ENCODE results near the gene STARD3.
A peak's percentile ranks its signal among the peaks of the same experiment; 100 is the strongest.
"Not testable (repeated sequence)": the region's sequence is repeated elsewhere in the genome, so short reads cannot be mapped to it uniquely, and the experiment has no call there.

STARD3 gene

DNA sequence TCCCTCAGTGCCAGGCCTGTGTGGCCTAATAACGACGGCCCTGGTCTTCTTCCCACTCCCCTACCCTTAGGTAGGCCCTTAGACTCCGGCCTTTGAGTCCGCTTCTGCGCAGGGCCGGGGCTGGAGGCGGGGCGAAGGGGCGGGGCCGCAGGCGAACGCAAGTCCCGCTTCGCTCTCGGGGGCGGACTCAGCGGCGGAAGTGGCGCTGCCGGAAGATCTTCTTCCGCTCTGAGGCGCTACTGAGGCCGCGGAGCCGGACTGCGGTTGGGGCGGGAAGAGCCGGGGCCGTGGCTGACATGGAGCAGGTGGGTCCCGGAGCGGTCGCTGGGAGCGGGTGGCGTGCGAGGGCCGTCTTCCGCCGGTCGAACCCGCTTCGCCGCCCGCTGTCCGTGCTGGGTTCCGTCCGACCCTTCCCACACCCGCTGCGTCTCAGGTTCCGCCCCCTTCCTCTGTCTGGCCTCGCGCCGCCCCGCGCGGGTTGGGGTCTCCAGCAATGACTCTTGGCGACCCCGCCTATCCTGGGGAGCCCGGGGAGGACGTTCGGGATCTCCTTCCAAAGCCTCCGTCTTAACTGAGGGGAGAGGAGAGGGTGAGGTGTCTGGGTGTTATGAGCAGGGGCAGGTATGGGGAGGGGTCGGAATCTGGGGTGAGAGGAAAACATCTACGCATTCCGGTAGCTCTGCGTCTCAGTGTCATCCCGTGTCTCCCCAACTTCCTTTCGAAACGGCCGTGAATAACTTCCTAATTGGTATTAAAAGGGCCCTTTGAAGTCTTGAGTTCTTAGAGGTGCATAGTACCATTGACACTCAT, at the start of gene STARD3:
TSS of gene STARD3 (plus strand) at position 218 of the 810 bp plus-strand sequence. CDS start 16,388 bp downstream, outside the sequence.
- TF ChIP-seq CTCF (IDR thresholded peaks at IDR 0.05): no peak

DNA sequence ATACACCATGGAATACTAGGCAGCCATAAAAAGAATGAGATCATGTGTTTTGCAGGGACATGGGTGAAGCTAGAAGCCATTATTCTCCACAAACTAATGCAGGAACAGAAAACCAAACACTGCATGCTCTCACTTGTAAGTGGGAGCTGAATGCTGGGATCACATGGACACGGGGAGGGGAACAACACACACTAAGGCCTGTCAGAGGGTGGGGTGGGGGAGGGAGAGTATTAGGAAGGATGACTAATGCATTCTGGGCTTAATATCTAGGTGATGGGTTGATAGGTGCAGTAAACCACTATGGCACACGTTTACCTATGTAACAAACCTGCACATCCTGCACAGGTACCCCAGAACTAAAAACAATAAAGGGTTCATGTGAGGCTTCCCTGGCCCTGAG, 46.8 kb upstream of the STARD3 start:
- H3K36me3 Mint-ChIP-seq (ENCODE audit: low read depth); H3K4me3 Mint-ChIP-seq; H3K9me3 Mint-ChIP-seq; H3K4me1 Mint-ChIP-seq; DNase-seq; H3K27ac Mint-ChIP-seq: not testable (repeated sequence)
- H3K27me3 Mint-ChIP-seq (ENCODE audit: low read depth, poor library complexity): peaks cover 86% of the 10 kb centered on the region

More for the DNA sequence above, at the start of gene STARD3:
- Mint-ChIP-seq H3K4me1 (peaks cover 91% of the 10 kb centered on the region), H3K36me3 (ENCODE audit: low read depth) (no peaks in the 10 kb centered on the region), H3K27ac (peak within 1 kb of the TSS; percentile 20), H3K27me3 (ENCODE audit: low read depth, poor library complexity) (peaks cover 7% of the 10 kb centered on the region), H3K4me3 (peak within 1 kb of the TSS; percentile 91), H3K9me3 (no peaks in the 10 kb centered on the region)
- DNase-seq: peak; percentile 95

GRCh38 chr17:39591958-39592954, 44.7 kb upstream of the STARD3 start:
- H3K4me1 Mint-ChIP-seq: no peaks in the 10 kb centered on the region
- H3K36me3 Mint-ChIP-seq (ENCODE audit: low read depth): no peaks in the 10 kb centered on the region
- H3K9me3 Mint-ChIP-seq: no peaks in the 10 kb centered on the region
- no peak for TF ChIP-seq CTCF (IDR thresholded peaks at IDR 0.05)
- peaks cover 100% of the 10 kb centered on the region for H3K27me3 Mint-ChIP-seq (ENCODE audit: low read depth, poor library complexity)
- no peak overlapping the region for H3K27ac Mint-ChIP-seq
- H3K4me3 Mint-ChIP-seq: no peak overlapping the region
- peak; percentile 86 for DNase-seq

DNA sequence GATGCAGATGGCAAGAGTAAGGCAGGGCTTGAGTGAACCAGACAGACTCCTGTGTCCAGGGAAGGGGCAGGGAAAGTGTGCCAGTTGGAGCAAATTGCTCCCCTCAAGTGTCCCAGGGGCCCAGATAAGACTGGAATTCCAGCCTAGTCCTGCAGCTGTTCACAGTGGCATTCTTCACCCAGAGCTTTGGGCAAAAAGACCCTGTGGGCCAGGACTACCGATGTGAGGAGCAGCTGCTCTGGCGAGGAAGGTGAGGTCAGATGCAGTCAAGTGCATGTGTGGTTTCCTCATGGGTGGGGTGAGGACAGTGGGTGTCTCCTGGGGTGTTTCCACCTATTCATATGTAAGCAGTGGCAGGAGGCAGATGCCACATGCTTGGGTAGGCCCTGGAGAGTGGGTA, 43.6 kb upstream of the STARD3 start:
- Mint-ChIP-seq H3K4me3 (no peak overlapping the region), H3K9me3 (no peaks in the 10 kb centered on the region), H3K27ac (no peak overlapping the region), H3K27me3 (ENCODE audit: low read depth, poor library complexity) (peaks cover 100% of the 10 kb centered on the region), H3K36me3 (ENCODE audit: low read depth) (no peaks in the 10 kb centered on the region), H3K4me1 (no peaks in the 10 kb centered on the region)
- DNase-seq: no peak
- TF ChIP-seq CTCF (IDR thresholded peaks at IDR 0.05): no peak

- no peaks in the 10 kb centered on the region for H3K9me3 Mint-ChIP-seq
- no peak overlapping the region for H3K4me3 Mint-ChIP-seq
- no peak overlapping the region for H3K27ac Mint-ChIP-seq
- H3K4me1 Mint-ChIP-seq: no peaks in the 10 kb centered on the region
- TF ChIP-seq CTCF (IDR thresholded peaks at IDR 0.05): no peak
- no peak for DNase-seq
- no peaks in the 10 kb centered on the region for H3K36me3 Mint-ChIP-seq (ENCODE audit: low read depth)
- peaks cover 100% of the 10 kb centered on the region for H3K27me3 Mint-ChIP-seq (ENCODE audit: low read depth, poor library complexity)
Measured at GRCh38 chr17:39595294-39595693, 41.6 kb upstream of the STARD3 start.

DNA sequence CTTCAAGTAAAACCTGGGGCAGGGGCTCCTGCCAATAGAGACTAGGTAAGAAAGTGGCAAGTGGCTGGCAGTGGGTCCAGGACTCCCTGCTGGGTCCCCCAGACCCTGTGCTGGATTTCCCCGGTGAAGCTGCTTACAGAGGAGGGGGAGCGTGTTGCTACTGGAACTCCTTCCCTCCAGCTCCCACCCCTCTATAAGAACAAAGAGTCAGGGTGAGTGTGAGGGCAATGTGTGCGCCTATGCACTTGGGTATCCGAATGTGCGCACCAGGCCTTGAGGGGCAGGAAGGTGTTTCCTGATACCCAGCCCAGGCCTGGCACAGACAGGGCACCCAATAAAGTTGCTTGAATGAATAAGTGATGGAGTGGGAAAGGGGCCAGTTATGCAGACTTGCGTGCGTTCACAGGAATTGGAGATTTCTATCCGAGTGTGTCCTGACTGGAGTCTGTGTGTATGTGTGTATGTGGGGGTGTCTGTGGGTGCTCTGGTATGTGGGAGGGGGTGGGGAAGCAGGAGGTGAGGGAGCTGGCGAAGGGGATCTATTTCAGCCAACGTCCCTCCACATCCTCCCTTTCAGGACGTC, 40.9 kb upstream of the STARD3 start:
- H3K27ac Mint-ChIP-seq: no peak overlapping the region
- H3K4me1 Mint-ChIP-seq: no peaks in the 10 kb centered on the region
- no peak for TF ChIP-seq CTCF (IDR thresholded peaks at IDR 0.05)
- DNase-seq: no peak
- peaks cover 100% of the 10 kb centered on the region for H3K27me3 Mint-ChIP-seq (ENCODE audit: low read depth, poor library complexity)
- no peaks in the 10 kb centered on the region for H3K9me3 Mint-ChIP-seq
- H3K4me3 Mint-ChIP-seq: no peak overlapping the region
- H3K36me3 Mint-ChIP-seq (ENCODE audit: low read depth): no peaks in the 10 kb centered on the region
